ENCODE data around the gene ELANE.

Gene ELANE

DNA sequence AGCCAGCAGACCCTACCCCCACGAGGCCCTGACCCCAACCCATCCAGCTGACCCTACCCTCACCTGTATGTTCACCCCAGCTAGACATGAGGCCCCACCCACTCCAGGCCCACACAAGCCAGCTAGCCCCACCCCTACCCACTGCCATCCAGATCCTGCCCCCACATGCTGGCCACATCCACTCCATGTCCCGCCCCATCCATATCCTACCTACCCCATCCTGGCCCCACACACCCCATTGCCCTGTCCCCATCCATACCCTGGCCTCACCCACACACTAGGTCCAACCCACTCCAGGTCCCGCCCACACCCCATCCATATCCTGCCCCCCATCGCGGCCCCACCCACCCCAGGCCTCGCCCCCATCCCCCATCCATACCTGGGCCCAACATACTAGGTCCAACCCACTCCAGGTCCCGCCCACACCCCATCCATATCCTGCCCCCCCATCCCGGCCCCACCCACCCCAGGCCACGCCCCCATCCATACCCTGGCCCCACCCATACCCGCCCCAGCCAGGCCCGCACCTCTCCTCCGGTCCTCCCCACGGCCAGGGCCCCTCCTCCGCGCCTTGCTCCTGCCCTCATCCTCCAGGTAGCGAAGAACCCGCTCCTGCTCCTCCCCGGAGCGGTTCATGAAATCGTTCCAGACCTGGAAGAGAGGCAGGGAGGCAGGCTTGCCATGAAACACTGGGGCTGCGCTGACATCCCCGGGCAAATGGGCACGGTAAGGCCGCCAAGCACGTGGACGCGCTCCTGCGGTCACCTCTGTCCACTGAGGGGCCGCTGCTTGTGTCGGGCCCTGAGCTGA, 48.4 kb downstream of the ELANE start:
- DNase-seq: peak; percentile 62

DNA sequence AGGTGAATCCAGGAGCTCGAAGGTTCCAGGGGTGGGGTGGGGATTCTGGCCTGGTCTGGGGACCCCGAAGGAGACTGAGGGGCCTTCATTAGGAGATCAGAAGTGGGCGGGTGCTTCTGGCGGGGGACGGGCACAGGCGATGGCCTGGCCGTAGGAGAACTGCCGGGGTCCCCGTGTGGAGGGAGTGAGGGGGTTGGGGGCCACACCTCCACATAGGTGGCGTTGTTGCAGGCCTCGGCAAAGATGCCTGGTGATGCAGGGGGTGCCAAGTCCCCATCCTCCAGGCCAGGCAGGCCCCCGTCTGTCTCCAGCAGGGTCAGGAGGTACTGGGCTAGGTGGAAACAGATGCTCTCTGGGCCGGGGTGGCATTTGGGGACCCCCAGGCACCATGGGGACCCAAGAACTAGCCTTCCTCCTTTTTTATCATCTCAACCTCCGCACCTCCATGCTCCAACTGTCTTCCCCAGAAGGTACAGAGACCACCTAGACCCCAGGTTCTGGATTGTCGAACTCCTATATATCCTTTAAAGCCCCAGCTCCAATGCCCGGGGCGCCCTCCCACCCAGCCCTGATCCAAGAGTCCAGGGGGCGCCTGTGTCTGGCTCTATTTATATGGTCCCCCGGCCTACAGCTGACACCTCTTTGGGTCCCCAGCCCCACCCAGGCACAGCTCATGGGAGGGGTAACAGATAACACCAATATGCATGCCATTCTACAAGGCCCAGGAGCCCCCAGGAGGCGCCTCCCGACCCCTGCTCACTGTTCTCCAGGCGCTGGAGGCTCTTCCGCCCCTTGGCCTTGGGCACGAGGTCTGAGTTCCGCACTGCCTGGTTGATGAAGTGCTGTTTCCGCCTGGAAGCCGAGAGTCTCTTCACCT, 49.4 kb downstream of the ELANE start:
- no peak for DNase-seq

DNA sequence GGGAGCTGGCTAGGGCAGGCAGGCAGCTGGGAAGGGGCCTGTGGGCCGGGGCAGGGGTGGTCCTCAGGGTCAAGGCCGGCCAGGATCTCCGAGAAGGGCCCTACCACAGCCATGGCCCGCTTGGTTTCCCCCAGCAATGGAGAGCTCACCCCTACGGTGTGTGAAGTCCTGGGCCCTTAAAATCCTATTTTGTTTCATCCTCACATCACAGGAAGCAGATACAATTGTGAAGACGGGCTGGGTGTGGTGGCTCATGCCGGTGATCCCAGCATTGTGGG, 49.9 kb downstream of the ELANE start:
- no peak for DNase-seq

DNA sequence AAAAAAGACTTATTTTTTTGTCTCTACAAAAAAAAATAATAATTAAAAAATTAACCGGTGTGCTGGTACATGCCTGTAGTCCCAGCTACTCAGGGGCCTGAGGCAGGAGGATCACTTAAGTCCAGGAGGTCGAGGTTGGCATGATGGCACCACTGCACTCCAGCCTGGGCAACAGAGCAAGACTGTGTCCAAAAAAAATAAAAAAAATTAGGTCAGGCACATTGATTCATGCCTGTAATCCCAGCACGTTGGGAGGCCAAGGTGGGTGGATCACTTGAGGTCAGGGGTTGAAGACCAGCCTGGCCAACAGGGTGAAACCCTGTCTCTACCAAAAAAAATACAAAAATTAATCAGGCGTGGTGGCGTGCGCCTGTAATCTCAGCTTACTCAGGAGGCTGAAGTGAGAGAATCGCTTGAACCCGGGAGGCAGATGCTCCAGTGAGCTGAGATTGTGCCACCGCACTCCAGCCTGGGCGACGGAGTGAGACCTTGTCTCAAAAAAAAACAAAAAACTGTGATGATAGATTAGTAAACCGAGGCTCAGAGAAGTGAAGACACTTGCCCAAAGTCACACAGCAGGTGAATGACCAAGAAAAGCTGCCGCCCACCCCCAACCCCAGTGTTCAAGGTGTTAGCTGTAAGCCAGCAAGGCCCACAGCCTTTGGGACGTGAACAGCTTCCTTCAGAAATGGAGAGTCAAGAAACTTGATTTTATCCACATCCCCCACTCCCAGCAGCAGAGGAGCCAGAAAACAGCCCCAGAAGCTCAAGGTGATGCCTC, 50.5 kb downstream of the ELANE start:
- DNase-seq: peak; percentile 83

DNA sequence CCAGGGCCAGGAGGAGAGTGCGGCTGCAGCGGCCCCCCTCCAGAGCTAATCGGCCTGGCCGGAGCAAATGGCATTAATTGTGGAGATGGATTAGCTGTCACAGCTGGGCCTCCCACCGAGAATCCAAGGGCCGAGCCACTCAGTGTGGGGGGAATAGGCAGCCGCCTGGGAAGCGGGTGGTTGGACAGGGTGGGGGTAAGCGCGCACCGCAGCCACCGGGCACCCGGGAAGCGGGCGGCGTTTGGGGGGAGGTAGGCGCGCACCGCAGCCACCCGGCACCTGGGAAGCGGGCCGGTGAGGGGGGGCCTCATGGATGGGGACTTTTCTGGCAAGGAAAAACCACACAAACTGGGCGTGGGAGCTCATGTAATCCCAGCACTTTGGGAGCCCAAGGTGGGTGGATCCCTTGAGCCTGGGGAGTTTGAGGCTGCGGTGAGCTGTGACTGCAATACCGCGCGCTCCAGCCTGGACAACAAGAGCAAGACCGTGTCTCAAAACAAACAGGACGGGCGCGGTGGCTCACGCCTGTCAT, 51.2 kb downstream of the ELANE start:
- DNase-seq: peak; percentile 89

DNA sequence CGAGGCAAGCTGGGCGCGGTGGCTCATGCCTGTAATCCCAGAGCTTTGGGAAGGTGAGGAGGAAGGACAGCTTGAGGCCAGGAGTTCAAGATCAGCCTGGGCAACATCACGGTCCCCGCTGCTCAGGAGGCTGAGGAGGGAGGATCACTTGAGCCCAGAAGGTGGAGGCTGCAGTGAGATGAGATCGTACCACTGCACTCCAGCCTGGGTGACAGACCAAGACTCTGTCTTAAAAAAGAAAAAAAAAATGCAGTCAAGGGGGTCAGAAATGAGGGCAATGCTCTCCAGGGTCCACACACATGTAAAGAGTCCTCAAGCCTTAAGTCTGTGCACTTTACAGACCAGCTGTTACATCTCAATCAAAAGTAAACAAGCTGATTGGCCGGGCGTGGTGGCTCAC, 52.4 kb downstream of the ELANE start:
- no peak for DNase-seq
